Kidney (tissue), 14 donors: ENCODE results near the gene ATP11B. TPM values are rescaled to one million over a fixed set of nuclear protein-coding genes. Genes with fewer than 3 reads are reported as not detected.
"Not testable (repeated sequence)": the region's sequence is repeated elsewhere in the genome, so short reads cannot be mapped to it uniquely, and the experiment has no call there.

Experiments used
- DNase-seq, 5 donors: peaks; one replicate each; pipeline ENCODE4 v3.0.0-alpha.2; 2013 to 2020
- FAIRE-seq: peaks from 2 replicates; lab custom pipeline; 2012; peaks lifted over from hg19 to GRCh38; lab: Jason Lieb, UNC
- H3K27ac ChIP-seq, 2 donors: one replicate each; pipeline ENCODE4 v1.7.0; 2013; ENCODE audit warnings: low read depth in 2 of 2, low read length in 2 of 2, inconsistent platforms in 1 of 2
- H3K27me3 ChIP-seq: one replicate; pipeline ENCODE4 v1.7.1; 2013; ENCODE audit warnings: low read length, inconsistent platforms; ENCODE audit not compliant: control insufficient read depth, insufficient read depth
- H3K36me3 ChIP-seq, 3 donors: one replicate each; pipeline versions ENCODE4 v1.7.0 to v1.7.1; 2013; ENCODE audit warnings: low read length in 3 of 3, control low read depth in 1 of 3, inconsistent platforms in 1 of 3; ENCODE audit not compliant: insufficient read depth in 3 of 3, control insufficient read depth in 2 of 3
- H3K4me1 ChIP-seq, 3 donors: one replicate each; pipeline versions ENCODE4 v1.7.0 to v1.7.1; 2013; ENCODE audit warnings: low read length in 3 of 3, inconsistent platforms in 1 of 3, low read depth in 1 of 3; ENCODE audit not compliant: control insufficient read depth in 2 of 3, insufficient read depth in 2 of 3
- H3K4me3 ChIP-seq, 3 donors: one replicate each; pipeline versions ENCODE4 v1.7.0 to v1.8.1; 2013; ENCODE audit warnings: low read length in 3 of 3, control low read depth in 1 of 3, inconsistent platforms in 1 of 3
- H3K9ac ChIP-seq, 3 donors: one replicate each; pipeline versions ENCODE4 v1.7.0 to v1.7.1; 2013; ENCODE audit warnings: low read length in 3 of 3, control low read depth in 1 of 3, inconsistent platforms in 1 of 3
- H3K9me3 ChIP-seq, 3 donors: one replicate each; pipeline versions ENCODE4 v1.7.0 to v1.7.1; 2013; ENCODE audit warnings: low read length in 3 of 3, control low read depth in 1 of 3, inconsistent platforms in 1 of 3; ENCODE audit not compliant: control insufficient read depth in 2 of 3, insufficient read depth in 1 of 3
- CTCF ChIP-seq: IDR thresholded peaks from 3 replicates; pipeline ENCODE4 v1.5.1; 2012; ENCODE audit warnings: mild to moderate bottlenecking, moderate library complexity, borderline replicate concordance; ENCODE audit not compliant: insufficient read depth; ENCODE audit errors: extremely low read depth
- intact Hi-C: fragments of 100-400 bp; cut with DNase I; formaldehyde crosslinking; loops from one replicate; pipeline ENCODE4 v1.11.1; 2022
- polyA plus RNA-seq: library from polyadenylated mRNA; stranded (reverse); fragments of 350-450 nt; fragmentation: Illumina TruSeq; extraction: RNeasy Lipid Tissue Mini Kit (QIAGEN cat#74804); gene quantifications from one replicate; pipeline ENCODE4 v1.2.3, GENCODE V29; 2014; ENCODE audit warnings: low read depth, low replicate concordance; ENCODE audit not compliant: insufficient read depth
- total RNA-seq: library from RNA; stranded (reverse); fragmentation: NEBNext Ultra II Directional; extraction: Animal tissue kit (Norgen Biotek cat#: 25700); gene quantifications from one replicate; pipeline ENCODE4 v1.2.1, GENCODE V29; 2021
- donor health status: control.
- donor health status: control.
- donor health status: control.
- donor health status: control.
- donor health status: control.
- donor health status: DM: yes; HTN: yes; CAD: no.
- donor health status: Normal renal cell carcinoma (clear cell type).

ATP11B gene
- total and polyA plus RNA-seq, 2 donors from 2014 or later: 8.0 to 65.0 TPM

- Histone ChIP-seq H3K27ac (no peak overlapping the region), H3K27me3 (no peaks in the 10 kb centered on the region), H3K4me1 (no peaks in the 10 kb centered on the region), H3K9me3 (no peaks in the 10 kb centered on the region), H3K9ac (no peak overlapping the region), H3K4me3 (no peak overlapping the region), H3K36me3 (peaks cover 8 to 21% (median 9%) of the 10 kb centered on the region in 3 donors)
- FAIRE-seq (no peak), DNase-seq (no peak)
- no peak for TF ChIP-seq CTCF
- intact Hi-C loops: no loop called here
Measured at GRCh38 chr3:182869059-182869458, 75.8 kb downstream of the ATP11B start.

GRCh38 chr3:182870917-182871316, 77.6 kb downstream of the ATP11B start:
- intact Hi-C loops, FAIRE-seq, H3K9me3 ChIP-seq, H3K4me3 ChIP-seq, DNase-seq, H3K4me1 ChIP-seq, H3K9ac ChIP-seq, H3K27ac ChIP-seq, H3K27me3 ChIP-seq: not testable (repeated sequence)
- H3K36me3 ChIP-seq: peaks cover 10 to 21% (median 14%) of the 10 kb centered on the region in 3 donors

GRCh38 chr3:182879031-182879611, 85.8 kb downstream of the ATP11B start:
- no peak overlapping the region for H3K27ac ChIP-seq
- no peak overlapping the region for H3K9ac ChIP-seq
- FAIRE-seq: no peak
- H3K4me3 ChIP-seq: no peak overlapping the region
- H3K9me3 ChIP-seq: no peaks in the 10 kb centered on the region
- peaks cover 4 to 10% (median 5%) of the 10 kb centered on the region in 3 donors for H3K36me3 ChIP-seq
- no peaks in the 10 kb centered on the region for H3K4me1 ChIP-seq
- no peaks in the 10 kb centered on the region for H3K27me3 ChIP-seq
- intact Hi-C loops: no loop called here
- no peak for DNase-seq
- TF ChIP-seq CTCF: no peak

- Histone ChIP-seq H3K27me3 (no peaks in the 10 kb centered on the region), H3K36me3 (peaks cover 2 to 12% (median 9%) of the 10 kb centered on the region in 3 donors), H3K4me1 (no peaks in the 10 kb centered on the region), H3K27ac (no peak overlapping the region), H3K9me3 (no peaks in the 10 kb centered on the region), H3K4me3 (no peak overlapping the region), H3K9ac (no peak overlapping the region)
- DNase-seq: no peak
- intact Hi-C loops: no loop called here
- TF ChIP-seq CTCF: no peak
- FAIRE-seq: no peak
Measured at GRCh38 chr3:182886497-182886896, 93.2 kb downstream of the ATP11B start.
